ENCODE measurements around the gene RNASEH2A.

RNASEH2A gene

DNA sequence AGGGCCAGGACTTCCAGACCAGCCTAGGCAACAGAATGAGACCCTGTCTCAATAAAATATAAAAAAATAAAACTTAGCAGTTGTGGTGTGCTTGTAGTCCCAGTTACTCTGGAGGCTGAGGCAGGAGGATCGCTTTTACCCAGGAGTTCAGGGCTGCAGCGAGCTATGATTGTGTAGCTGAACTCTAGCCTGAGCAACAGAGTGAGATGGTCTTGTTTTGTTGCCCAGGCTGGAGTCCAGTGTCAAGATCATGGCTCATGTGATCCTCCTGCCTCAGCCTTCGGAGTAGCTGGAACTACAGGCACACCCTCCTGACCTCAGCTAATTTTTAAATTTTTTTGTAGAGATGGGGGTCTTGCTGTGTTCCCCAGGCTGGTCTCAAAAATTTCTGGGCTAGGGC lies 19.4 kb upstream of the RNASEH2A start:
- TF ChIP-seq, protein P1, sequence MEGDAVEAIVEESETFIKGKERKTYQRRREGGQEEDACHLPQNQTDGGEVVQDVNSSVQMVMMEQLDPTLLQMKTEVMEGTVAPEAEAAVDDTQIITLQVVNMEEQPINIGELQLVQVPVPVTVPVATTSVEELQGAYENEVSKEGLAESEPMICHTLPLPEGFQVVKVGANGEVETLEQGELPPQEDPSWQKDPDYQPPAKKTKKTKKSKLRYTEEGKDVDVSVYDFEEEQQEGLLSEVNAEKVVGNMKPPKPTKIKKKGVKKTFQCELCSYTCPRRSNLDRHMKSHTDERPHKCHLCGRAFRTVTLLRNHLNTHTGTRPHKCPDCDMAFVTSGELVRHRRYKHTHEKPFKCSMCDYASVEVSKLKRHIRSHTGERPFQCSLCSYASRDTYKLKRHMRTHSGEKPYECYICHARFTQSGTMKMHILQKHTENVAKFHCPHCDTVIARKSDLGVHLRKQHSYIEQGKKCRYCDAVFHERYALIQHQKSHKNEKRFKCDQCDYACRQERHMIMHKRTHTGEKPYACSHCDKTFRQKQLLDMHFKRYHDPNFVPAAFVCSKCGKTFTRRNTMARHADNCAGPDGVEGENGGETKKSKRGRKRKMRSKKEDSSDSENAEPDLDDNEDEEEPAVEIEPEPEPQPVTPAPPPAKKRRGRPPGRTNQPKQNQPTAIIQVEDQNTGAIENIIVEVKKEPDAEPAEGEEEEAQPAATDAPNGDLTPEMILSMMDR (conservative IDR thresholded peaks at IDR 0.05; ENCODE audit: low read depth, low read length) = no peak
- no peak overlapping the region for H3K4me3 ChIP-seq (ENCODE audit: low read length)
- DNase-seq (ENCODE audit: low read depth) = no peak

DNA sequence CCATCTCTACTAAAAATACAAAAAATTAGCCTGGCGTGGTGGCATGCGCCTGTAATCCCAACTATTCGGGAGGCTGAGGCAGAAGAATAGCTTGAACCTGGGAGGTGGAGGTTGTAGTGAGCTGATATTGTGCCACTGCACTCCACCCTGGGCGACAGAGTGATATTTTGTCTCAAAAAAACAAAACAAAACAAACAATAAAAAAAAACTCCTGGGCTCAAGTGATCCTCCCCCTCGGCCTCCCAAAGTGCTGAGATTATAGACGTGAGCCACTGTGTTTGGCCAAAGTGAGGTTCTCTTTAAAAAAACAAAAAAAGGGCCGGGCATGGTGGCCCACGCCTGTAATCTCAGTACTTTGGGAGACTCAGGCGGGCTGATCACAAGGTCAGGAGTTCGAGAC lies 18.9 kb upstream of the RNASEH2A start:
- TF ChIP-seq, protein P1 (conservative IDR thresholded peaks at IDR 0.05; ENCODE audit: low read depth, low read length) = no peak
- no peak overlapping the region for H3K4me3 ChIP-seq (ENCODE audit: low read length)
- no peak for DNase-seq (ENCODE audit: low read depth)

DNA sequence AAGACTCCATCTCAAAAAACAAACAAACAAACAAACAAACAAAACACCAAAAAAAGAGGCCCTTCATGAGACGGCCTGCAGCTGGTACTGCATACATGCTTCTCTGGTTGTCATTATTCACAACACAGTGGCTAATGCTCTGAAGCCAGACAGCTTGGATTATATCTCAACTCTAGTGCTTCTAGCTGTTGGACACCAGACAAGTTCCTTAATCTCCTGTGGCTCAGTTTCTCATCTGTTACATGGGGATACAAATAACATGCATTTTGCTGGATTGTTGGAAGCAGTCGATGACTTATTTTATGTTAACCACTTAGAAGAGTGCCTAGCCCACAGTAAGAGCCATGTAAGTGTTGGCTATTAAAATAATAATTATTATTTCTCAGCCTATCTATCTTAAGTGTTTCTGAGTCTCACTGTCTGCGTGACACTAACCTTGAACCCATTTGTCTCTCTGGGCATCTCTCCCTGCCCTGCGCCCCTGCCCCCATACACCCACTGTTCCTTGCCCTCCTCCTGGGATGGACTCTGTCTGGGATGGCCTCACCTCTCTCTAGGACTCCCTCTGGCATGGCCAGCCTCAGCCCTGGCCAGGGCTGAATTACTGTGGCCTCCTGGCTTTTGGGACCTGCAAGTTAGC lies 18.2 kb upstream of the RNASEH2A start:
- DNase-seq (ENCODE audit: low read depth) = no peak
- TF ChIP-seq, protein P1 (conservative IDR thresholded peaks at IDR 0.05; ENCODE audit: low read depth, low read length) = no peak
- H3K4me3 ChIP-seq (ENCODE audit: low read length) = no peak overlapping the region

DNA sequence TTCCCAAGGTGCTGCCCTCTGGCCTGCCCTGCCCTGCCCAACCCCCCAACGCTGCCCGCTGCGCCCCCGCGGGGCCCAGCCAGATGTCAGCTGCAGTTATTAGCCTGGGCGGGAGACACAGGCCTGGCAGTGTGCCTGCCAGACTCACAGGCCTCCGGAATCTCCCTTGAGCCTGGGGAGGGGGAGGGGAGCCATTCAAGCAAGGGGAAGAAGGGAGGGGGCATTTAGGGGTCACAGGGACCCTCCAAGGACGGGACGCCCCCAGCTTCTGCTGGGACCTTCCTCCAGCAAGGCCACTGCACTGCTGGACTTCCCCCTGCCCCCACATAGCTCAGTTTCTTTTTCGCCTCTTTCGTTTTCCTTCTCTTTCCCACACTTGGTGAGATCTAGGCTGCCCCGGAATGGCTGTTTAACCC lies 17.7 kb upstream of the RNASEH2A start:
- no peak for DNase-seq (ENCODE audit: low read depth)
- H3K4me3 ChIP-seq (ENCODE audit: low read length) = peak overlapping the region; percentile 19

DNA sequence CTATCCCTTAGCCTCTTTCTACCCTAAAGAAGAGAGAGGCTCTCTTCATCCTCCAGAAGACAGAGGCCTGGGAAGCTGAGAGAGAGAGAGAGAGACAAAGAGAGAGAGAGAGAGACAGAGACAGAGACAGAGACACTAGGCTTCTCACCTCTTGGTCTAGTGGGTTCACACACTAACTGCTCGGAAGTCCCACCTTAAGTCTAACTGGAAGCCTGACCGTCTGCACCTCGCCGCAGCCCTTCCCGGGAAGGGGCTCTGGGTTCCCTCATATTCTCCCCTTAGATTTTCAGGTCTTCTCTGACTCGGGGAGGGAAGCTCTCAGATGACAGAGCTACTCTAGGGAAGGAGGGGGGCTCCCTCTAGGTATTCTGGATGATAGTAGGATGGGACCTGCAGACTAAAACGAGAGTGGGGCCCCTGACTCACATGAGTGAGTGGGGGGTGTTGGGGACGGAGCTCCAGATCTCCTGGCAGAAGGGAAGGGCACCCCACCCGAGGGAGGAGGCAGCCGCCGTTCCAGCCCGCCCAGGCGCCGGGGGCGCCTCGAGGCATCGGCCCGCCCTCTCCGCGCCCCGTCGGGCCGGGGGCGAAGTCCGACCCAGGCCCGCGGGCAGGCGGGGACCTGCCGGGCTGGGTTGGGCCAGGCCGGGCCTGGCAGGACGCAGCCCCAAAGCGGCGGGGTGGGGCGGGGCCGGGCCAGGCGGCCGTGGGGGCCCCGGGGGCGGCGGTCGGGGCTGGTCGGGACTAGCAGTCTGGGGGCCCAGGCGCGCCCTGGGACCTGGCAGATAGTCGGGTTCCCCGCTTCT lies 17.1 kb upstream of the RNASEH2A start:
- H3K4me3 ChIP-seq (ENCODE audit: low read length) = peak overlapping the region; percentile 38
- DNase-seq (ENCODE audit: low read depth) = no peak
- TF ChIP-seq, protein P1 (conservative IDR thresholded peaks at IDR 0.05; ENCODE audit: low read depth, low read length) = no peak

More for the DNA sequence above, 17.7 kb upstream of the RNASEH2A start:
- TF ChIP-seq, protein P1 (conservative IDR thresholded peaks at IDR 0.05; ENCODE audit: low read depth, low read length) = no peak

DNA sequence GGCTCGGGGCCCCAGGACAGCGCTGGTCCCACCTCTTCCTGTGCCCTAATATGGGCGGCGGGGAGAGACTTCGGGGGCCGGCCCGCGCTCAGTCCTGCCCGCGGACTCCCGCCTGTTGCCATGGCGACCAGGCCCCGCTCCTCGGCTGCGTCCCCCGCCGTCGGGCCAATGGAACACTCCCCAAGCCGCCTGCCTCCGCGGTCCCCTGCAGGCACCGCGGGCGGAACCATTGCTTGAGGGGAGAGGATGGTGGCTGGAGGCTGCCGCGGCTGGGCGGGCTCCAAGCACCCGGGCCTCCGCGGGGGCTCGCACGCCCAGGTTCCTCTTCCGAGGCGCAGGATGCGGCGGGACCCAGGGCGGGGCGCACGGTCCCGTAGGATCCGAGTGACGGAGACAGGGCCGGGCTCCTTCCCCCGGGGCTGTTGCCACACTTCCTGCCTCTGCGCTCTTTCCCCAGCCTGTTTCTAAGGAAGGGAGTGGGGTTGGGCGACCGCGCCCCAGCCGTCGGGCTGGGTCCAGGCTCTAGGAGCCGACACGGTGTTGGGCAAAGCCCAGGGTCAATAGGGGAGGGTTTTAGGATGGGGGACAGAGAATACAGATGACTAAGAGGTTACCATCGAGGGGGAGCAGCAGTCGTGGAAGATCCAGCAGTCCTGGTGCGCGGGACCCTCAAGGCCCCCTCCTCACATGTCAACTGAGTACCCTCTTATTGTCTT lies 16.3 kb upstream of the RNASEH2A start:
- DNase-seq (ENCODE audit: low read depth) = peak; percentile 77
- H3K4me3 ChIP-seq (ENCODE audit: low read length) = peak overlapping the region; percentile 38
- TF ChIP-seq, protein P1 (conservative IDR thresholded peaks at IDR 0.05; ENCODE audit: low read depth, low read length) = no peak
